Measurements from ENCODE around the gene OLFM3.

The OLFM3 gene

GRCh38 chr1:101943237-101943636 is 53.5 kb downstream of the OLFM3 start:
- no peak for DNase-seq

- no peak for DNase-seq
Observed at GRCh38 chr1:101942516-101943193, 54.1 kb downstream of the OLFM3 start.

- no peak for DNase-seq
Observed at GRCh38 chr1:101938681-101939080, 58.0 kb downstream of the OLFM3 start.

DNA sequence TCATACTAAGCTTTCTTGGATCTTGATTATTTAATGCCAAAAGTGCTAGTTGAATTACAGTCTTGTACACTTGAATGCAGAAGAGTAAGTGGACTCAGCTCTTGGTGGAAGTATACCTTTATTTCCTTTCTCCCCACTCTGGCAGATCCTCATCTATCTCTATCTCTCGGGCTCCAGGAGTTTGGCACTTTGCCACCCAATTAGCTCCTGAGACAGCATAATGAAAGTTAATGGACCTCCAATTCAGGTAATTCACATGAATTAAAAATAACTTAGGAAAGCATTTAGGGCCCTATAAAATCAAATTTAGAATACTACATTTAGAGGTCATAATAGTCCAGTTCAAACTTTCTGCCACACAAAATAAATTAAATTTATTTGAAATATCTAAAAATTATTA is 67.4 kb downstream of the OLFM3 start:
- no peak for DNase-seq

- DNase-seq = no peak
Observed at GRCh38 chr1:101928829-101929228, 67.9 kb downstream of the OLFM3 start.

- no peak for DNase-seq
Observed at GRCh38 chr1:101924700-101925099, 72.0 kb downstream of the OLFM3 start.

DNA sequence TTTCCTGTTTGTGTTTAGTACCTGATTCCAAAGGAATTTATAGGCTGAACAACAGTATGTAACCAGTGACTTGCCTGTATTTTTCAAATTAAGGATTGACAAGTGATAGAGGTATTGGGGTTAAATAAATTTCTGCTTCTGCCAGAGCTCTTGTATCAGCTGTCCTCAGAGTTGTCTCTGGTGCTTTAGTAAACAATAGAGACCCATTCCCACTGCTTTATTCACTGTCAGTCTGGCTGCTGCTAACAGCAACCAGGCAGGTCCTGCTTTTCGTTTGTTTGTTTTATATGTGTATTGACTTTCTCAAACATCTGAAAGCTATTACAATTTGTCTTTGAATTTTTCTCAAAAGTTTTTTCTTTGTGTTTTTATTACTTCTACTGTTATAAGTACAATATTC is 76.1 kb downstream of the OLFM3 start:
- DNase-seq = no peak

DNA sequence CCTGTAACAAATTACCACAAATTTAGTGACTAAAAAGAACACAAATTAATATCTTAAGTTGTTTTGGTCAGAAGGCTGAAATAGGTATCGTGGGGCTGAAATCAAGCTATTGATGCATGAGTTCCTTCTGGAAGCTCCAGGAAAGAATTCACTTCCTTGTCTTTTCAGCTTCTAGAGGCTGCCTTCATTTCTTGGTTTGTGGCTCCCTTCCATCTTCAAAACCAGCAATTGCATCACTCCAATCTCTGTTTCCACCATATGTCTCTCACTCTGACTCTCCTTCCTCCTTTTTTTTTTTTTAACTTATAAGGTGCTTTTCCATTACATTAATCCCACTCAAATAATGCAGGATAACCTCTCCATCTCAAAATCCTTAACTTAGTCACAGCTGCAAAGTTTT is 78.4 kb downstream of the OLFM3 start:
- DNase-seq = no peak

DNA sequence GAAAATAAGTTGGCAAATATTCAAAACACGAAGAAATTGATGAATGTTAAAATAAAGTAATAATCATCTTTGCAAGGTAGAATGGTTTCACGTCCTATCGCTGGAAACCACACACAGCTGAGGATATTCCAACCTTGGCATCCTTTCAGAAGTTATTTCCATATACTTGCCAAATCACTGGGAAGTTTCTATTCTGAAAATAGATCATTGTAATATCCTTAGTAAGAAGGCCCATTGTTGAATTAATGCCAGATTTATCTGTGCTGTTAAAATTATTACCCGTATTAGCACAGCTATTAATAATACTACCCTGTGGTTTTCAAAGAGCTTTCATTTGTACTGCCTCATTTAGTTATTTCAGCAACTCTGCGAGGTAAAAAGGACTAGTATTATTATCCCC is 81.1 kb downstream of the OLFM3 start:
- DNase-seq = no peak

DNA sequence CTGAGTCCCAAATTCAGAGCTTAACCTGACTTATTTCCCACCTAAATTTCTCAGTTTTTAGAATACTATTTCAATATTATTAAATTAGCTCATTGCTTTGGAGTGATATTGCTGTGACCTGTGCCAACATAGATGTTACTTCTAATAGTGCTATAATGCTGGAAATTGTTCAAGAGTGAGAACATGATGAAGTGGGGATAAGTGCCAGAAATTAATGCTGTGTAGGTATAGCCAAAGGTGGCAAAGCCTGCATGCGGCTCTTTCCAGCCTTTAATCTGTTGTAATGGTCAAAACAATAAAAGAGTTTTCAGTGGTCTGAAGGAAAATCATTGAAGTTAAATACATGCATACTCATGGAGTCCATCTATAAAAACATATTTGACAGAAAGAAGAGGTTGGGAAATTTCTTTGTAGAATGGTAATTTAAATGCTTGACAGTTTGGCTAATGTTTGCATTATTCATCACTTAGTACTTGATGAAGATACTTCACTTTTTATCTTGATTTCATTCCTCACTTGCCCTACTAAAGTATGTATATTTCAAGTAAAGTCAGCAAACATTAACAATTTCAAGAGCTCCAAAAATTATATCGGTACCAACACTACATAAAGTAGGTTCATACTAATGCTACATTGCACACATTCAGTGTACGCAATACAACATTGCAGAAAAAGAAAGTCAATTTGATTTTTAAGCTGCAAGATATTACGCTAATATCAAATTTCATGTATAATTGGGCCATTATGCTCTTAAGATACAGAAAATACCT is 82.1 kb downstream of the OLFM3 start:
- DNase-seq = no peak

DNA sequence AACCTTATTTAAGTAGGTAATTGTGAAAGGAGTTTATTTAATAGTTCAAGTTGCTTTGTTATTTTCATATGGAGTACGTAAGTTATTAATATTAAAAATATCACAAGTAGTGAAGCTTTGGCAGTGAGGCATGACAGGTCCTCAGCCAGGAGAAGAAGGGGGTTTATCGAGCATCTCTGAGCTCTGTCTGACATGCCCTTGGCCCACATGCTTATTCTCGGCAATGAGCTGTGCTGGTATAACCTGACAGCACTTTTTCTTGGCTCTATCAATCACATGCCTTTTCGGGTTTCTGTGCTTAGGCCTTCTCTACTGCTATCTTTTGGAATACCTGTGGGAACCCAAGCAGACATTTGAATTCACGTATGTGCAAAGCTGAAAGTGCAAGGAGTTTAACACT is 84.8 kb downstream of the OLFM3 start:
- DNase-seq = no peak

GRCh38 chr1:101908980-101909379 is 87.7 kb downstream of the OLFM3 start:
- DNase-seq = no peak

DNA sequence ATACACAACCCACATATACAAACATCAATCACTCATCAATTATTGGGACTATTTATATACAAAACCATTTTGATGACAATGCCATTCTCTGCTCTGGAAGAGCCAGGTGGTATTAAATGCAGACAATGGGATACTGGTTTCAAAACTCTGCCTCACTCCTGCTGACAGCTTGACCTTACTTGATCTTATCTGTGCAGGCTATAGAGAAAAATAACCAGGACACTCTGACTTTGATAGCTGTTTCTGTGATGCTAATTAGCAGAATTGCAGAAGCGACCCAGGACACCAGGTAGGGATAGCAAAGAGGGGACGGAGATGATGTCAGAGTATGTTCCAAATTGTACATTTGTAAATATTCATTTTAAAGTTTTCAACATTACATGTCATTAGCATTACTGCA is 89.5 kb downstream of the OLFM3 start:
- DNase-seq = no peak

GRCh38 chr1:101905283-101905835 is 91.4 kb downstream of the OLFM3 start:
- no peak for DNase-seq

GRCh38 chr1:101902199-101902598 is 94.5 kb downstream of the OLFM3 start:
- no peak for DNase-seq

- DNase-seq = no peak
Observed at GRCh38 chr1:101898137-101898536, 98.6 kb downstream of the OLFM3 start.

GRCh38 chr1:101884621-101885020 is 112.1 kb downstream of the OLFM3 start:
- no peak for DNase-seq

DNA sequence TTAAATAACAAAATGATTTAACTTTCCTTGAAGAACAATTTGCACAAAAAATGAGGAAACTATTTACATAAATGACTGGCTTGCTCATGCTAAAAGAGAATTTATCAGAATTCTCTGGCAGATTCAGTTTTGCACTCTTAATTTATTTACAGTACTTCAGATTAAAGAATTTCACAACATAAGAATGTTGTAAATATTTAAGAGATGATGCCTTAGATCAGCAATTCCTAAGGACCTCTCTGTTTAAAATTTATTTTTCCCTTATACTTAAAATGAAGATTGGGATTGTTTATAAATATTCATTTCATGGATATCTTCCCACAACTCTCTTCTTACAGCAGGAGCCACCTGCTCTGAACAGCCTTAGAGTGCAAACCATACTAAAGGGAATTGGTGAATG is 120.8 kb downstream of the OLFM3 start:
- DNase-seq = no peak

GRCh38 chr1:101873672-101874071 is 123.1 kb downstream of the OLFM3 start:
- no peak for DNase-seq

DNA sequence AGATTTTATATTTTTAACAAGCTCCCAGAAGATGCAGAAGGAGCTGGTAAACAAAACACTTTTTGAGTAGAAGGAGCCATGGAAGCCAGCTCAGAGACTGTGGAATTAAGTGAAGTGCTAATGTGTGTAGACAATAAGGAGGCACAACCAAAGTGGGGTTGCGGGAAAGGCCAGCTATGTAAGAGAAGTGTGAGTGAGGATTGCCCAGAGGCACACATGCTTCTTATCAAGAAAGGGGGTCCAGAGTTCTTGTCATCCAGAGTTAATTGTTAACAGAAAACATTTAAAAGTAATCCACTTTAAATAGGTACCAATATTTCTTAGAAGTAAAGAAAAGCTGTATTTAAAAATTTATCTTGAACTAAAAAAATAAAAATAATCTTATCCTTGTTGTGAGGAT is 136.8 kb downstream of the OLFM3 start:
- DNase-seq = no peak

DNA sequence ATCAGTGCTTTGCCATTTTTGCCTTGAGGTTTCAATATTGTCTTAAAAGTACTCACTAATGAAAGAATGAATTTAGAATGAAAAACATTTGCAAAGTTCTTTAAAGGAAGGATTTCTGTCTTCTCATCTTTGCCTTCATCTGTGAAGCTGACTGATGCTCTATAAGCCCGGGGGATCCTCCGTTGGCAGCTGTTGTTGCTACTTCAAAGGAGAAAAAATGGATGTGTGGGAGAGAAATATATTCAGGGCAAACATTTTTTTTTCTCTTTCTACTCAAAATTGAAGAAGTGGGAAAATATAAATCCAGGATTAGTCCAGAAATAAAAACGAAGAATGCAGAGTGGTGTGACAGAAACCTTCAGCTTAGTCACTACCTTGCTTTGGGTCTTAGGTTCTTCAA is 142.5 kb downstream of the OLFM3 start:
- no peak for DNase-seq

DNA sequence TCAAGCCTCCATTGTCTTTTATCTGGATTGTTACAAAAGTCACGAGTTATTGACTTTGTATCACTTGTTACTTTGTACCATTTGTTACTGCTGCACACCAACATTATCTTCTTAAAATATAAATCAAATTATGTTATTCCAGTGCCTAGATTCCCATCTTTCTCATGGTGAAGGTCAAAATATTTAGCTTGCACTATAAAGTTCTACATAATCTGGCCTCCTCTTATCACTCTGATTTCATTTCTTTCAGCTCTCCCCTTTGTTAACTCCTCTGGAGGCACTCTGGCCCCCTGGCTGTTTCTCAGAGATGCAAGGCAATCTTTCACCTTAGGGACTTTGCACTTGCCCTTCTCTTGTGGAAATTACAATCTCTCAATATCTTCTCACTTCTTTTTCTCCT is 143.8 kb downstream of the OLFM3 start:
- DNase-seq = no peak

GRCh38 chr1:101849356-101849755 is 147.4 kb downstream of the OLFM3 start:
- DNase-seq = no peak

GRCh38 chr1:101847626-101848025 is 149.1 kb downstream of the OLFM3 start:
- DNase-seq = no peak

DNA sequence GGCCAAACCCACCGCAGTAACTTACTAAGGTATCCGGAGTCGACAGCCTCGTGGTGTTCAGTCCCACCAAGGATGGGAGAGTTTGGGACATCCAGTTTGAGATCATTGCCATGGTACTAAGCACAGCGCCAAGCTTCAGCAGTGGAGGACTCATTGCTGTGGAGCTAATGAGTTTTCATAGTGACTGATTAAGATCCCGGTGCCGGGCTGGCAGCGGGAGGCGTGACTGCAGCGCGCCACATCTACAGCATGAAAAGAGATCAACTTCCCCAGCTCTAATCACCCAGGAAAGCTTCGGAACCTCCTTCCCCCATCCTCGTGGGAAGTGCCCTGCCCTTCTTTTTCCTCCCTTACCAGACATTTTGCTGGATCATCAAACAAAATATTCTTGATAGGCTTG is 149.9 kb downstream of the OLFM3 start:
- DNase-seq = no peak
